Astrocyte (in vitro differentiated cells and primary cell): ENCODE measurements around the gene DPY19L3.

Experiments
- EZH2 ChIP-seq: IDR thresholded peaks from 2 replicates; pipeline ENCODE4 v1.6.1; 2012; ENCODE audit warnings: mild to moderate bottlenecking, low read length, inconsistent platforms; ENCODE audit not compliant: insufficient read depth
- TF ChIP-seq, protein P1 (sequence below): IDR thresholded peaks from 2 replicates; pipeline ENCODE4 v1.5.1; 2011; ENCODE audit warnings: low read depth, mild to moderate bottlenecking, inconsistent platforms, low read length, moderate library complexity; ENCODE audit not compliant: insufficient read depth

DNA sequence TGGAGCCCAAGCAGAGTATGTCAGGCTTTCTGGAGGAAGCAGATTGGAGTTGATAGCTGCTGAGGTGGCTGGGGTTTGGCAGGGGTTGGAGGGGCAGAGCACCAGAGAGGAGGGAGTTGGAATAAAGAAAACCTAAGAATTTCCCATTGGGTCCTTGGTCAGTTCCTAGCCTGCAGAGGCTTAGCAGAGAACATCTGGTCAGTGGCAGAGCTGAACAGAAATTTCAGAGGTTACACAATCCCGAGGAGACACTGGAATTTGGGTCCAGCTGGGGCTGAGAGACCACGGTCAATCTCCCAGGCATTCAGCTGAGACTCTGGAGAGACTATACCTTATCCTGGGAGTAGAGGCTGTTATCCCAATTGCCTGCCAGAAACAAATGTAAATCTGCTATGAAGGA, 84.4 kb downstream of the DPY19L3 start:
- TF ChIP-seq, protein P1, sequence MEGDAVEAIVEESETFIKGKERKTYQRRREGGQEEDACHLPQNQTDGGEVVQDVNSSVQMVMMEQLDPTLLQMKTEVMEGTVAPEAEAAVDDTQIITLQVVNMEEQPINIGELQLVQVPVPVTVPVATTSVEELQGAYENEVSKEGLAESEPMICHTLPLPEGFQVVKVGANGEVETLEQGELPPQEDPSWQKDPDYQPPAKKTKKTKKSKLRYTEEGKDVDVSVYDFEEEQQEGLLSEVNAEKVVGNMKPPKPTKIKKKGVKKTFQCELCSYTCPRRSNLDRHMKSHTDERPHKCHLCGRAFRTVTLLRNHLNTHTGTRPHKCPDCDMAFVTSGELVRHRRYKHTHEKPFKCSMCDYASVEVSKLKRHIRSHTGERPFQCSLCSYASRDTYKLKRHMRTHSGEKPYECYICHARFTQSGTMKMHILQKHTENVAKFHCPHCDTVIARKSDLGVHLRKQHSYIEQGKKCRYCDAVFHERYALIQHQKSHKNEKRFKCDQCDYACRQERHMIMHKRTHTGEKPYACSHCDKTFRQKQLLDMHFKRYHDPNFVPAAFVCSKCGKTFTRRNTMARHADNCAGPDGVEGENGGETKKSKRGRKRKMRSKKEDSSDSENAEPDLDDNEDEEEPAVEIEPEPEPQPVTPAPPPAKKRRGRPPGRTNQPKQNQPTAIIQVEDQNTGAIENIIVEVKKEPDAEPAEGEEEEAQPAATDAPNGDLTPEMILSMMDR = no peak
- TF ChIP-seq EZH2 = no peak
